IMR-90 (cell line): ENCODE data around the gene PRAF2. TPM values are rescaled to one million over a fixed set of nuclear protein-coding genes. Genes with fewer than 3 reads are reported as not detected.

Source experiments
- ATAC-seq: fragments of 200-7000 bp; cut with Tn5 transposase; 2 replicates; pipeline ENCODE4 v1.9.1; 2020; ENCODE audit warnings: low read depth, mild to moderate bottlenecking, moderate library complexity
- BruUV-seq: library from RNA; stranded (reverse); fragments of 400-500 nt; replicated peaks from 2 replicates; lab custom pipeline; 2021; lab: Mats Ljungman, UMichigan
- CTCF ChIA-PET: fragments of 300-600 bp; formaldehyde crosslinking; extraction: SDS; loops from one replicate; lab custom pipeline; 2021; ENCODE audit warnings: antibody characterized with exemption; lab: Yijun Ruan, JAX
- POLR2A ChIA-PET: fragments of 300-600 bp; sonication (Branson Sonifier 250); formaldehyde crosslinking; loops from one replicate; lab custom pipeline; 2022; ENCODE audit warnings: antibody characterized with exemption; ENCODE audit not compliant: unreplicated experiment; lab: Charles Lee
- DNase-seq: peaks from one replicate; pipeline ENCODE4 v3.0.0; 2013
- H2AFZ ChIP-seq: replicated peaks from 2 replicates; pipeline ENCODE3; 2013; ENCODE audit warnings: low read length, mild to moderate bottlenecking; ENCODE audit not compliant: poor library complexity
- H2AK5ac ChIP-seq: 2 replicates; pipeline ENCODE4 v1.6.1; 2013; ENCODE audit warnings: low read depth, low read length, inconsistent platforms
- H2AK9ac ChIP-seq: replicated peaks from 2 replicates; pipeline ENCODE3; 2013; ENCODE audit warnings: mild to moderate bottlenecking, low read depth, low read length, moderate library complexity; ENCODE audit not compliant: poor library complexity
- H2BK120ac ChIP-seq: 2 replicates; pipeline ENCODE4 v1.6.1; 2013; ENCODE audit warnings: low read depth, low read length, inconsistent platforms
- H2BK15ac ChIP-seq: 3 replicates; pipeline ENCODE4 v1.6.1; 2013; ENCODE audit warnings: low read depth, low read length, inconsistent platforms
- H2BK20ac ChIP-seq: 2 replicates; pipeline ENCODE4 v1.6.1; 2013; ENCODE audit warnings: low read depth, mild to moderate bottlenecking, inconsistent platforms, low read length, moderate library complexity
- H2BK5ac ChIP-seq: 2 replicates; pipeline ENCODE4 v1.6.1; 2013; ENCODE audit warnings: mild to moderate bottlenecking, low read depth, low read length, inconsistent platforms; ENCODE audit not compliant: poor library complexity, severe bottlenecking
- H3K14ac ChIP-seq: replicated peaks from 2 replicates; pipeline ENCODE4 v1.6.1; 2013; ENCODE audit warnings: low read depth, low read length, inconsistent platforms
- H3K18ac ChIP-seq: 2 replicates; pipeline ENCODE4 v1.6.1; 2013; ENCODE audit warnings: low read depth, low read length, control low read depth
- H3K23ac ChIP-seq: 2 replicates; pipeline ENCODE4 v1.6.1; 2013; ENCODE audit warnings: low read depth, low read length, inconsistent platforms
- H3K27ac ChIP-seq: 2 replicates; pipeline ENCODE4 v1.5.1; 2013; ENCODE audit warnings: mild to moderate bottlenecking, control low read depth, low read length; ENCODE audit not compliant: insufficient read depth
- H3K27me3 ChIP-seq: 2 replicates; pipeline ENCODE4 v1.6.1; 2013; ENCODE audit warnings: low read length; ENCODE audit not compliant: control insufficient read depth, insufficient read depth
- H3K36me3 ChIP-seq: 2 replicates; pipeline ENCODE4 v1.6.1; 2013; ENCODE audit warnings: low read length, mixed read lengths; ENCODE audit not compliant: control insufficient read depth, insufficient read depth
- H3K4ac ChIP-seq: 2 replicates; pipeline ENCODE4 v1.6.1; 2013; ENCODE audit warnings: low read depth, low read length, inconsistent platforms
- H3K4me1 ChIP-seq: 2 replicates; pipeline ENCODE4 v1.6.1; 2013; ENCODE audit warnings: low read length, mixed read lengths; ENCODE audit not compliant: control insufficient read depth, insufficient read depth
- H3K4me2 ChIP-seq: 2 replicates; pipeline ENCODE4 v1.6.1; 2013; ENCODE audit warnings: low read depth, mild to moderate bottlenecking, control low read depth, low read length, moderate library complexity
- H3K4me3 ChIP-seq: 2 replicates; pipeline ENCODE4 v1.5.1; 2013; ENCODE audit warnings: low read depth, mild to moderate bottlenecking, control low read depth, low read length, moderate library complexity; ENCODE audit not compliant: insufficient read depth
- H3K56ac ChIP-seq: 2 replicates; pipeline ENCODE4 v1.6.1; 2013; ENCODE audit warnings: low read length, inconsistent platforms; ENCODE audit not compliant: insufficient read depth; ENCODE audit errors: extremely low read depth
- H3K79me1 ChIP-seq, 2 experiments: 2 replicates each; pipeline ENCODE4 v1.6.1; 2013; ENCODE audit warnings: low read length in 2 of 2, inconsistent platforms in 1 of 2, low read depth in 1 of 2
- H3K9ac ChIP-seq: 2 replicates; pipeline ENCODE4 v1.6.1; 2013; ENCODE audit warnings: low read depth, low read length, control low read depth
- H3K9me1 ChIP-seq: 2 replicates; pipeline ENCODE4 v1.6.1; 2013; ENCODE audit warnings: low read length, inconsistent platforms; ENCODE audit not compliant: insufficient read depth
- H3K9me3 ChIP-seq: 2 replicates; pipeline ENCODE4 v1.6.1; 2013; ENCODE audit warnings: low read length; ENCODE audit not compliant: control insufficient read depth, insufficient read depth
- H4K20me1 ChIP-seq: 2 replicates; pipeline ENCODE4 v1.6.1; 2013; ENCODE audit warnings: low read length, inconsistent platforms; ENCODE audit not compliant: insufficient read depth
- H4K5ac ChIP-seq: 2 replicates; pipeline ENCODE4 v1.6.1; 2013; ENCODE audit warnings: mild to moderate bottlenecking, low read depth, low read length, control low read depth
- H4K8ac ChIP-seq, 2 experiments: 2 replicates each; pipeline ENCODE4 v1.6.1; 2013; ENCODE audit warnings: low read depth in 2 of 2, low read length in 2 of 2, control low read depth in 1 of 2, inconsistent platforms in 1 of 2
- H4K91ac ChIP-seq: 2 replicates; pipeline ENCODE4 v1.6.1; 2013; ENCODE audit warnings: low read depth, low read length, inconsistent platforms; ENCODE audit not compliant: insufficient read depth
- BHLHE40 ChIP-seq: fragments of 150-350 bp; IDR thresholded peaks from 2 replicates; pipeline ENCODE4 v1.6.1; 2016; ENCODE audit warnings: mild to moderate bottlenecking, low read depth, low read length
- CEBPB ChIP-seq: IDR thresholded peaks from 2 replicates; pipeline ENCODE4 v1.6.1; 2012; ENCODE audit warnings: low read depth, low read length, improper control_type of control experiment
- CHD1 ChIP-seq: IDR thresholded peaks from 2 replicates; pipeline ENCODE4 v1.6.1; 2012; ENCODE audit warnings: low read depth, low read length, improper control_type of control experiment
- CTCF ChIP-seq: conservative IDR thresholded peaks from 2 replicates; pipeline ENCODE4 v1.5.1; 2012; ENCODE audit warnings: mild to moderate bottlenecking, low read depth, low read length, improper control_type of control experiment
- ELK1 ChIP-seq: fragments of 150-350 bp; IDR thresholded peaks from 2 replicates; pipeline ENCODE4 v1.6.1; 2016; ENCODE audit warnings: low read depth, mild to moderate bottlenecking, low read length, moderate library complexity, borderline replicate concordance
- FOS ChIP-seq: fragments of 150-350 bp; IDR thresholded peaks from 2 replicates; pipeline ENCODE4 v1.6.1; 2016; ENCODE audit warnings: low read depth, low read length
- MAFK ChIP-seq: IDR thresholded peaks from 2 replicates; pipeline ENCODE4 v1.6.1; 2012; ENCODE audit warnings: low read depth, low read length, improper control_type of control experiment
- MAZ ChIP-seq: IDR thresholded peaks from 2 replicates; pipeline ENCODE4 v1.6.1; 2012; ENCODE audit warnings: low read depth, mild to moderate bottlenecking, low read length, improper control_type of control experiment, moderate library complexity, borderline replicate concordance
- MXI1 ChIP-seq: IDR thresholded peaks from 2 replicates; pipeline ENCODE4 v1.6.1; 2012; ENCODE audit warnings: low read depth, mild to moderate bottlenecking, low read length, moderate library complexity, borderline replicate concordance
- NFE2L2 ChIP-seq: fragments of 150-350 bp; IDR thresholded peaks from 2 replicates; pipeline ENCODE4 v1.6.1; 2016; ENCODE audit warnings: low read depth, mild to moderate bottlenecking, low read length
- POLR2A ChIP-seq: IDR thresholded peaks from 2 replicates; pipeline ENCODE4 v1.6.1; 2012; ENCODE audit warnings: mild to moderate bottlenecking, low read depth, low read length
- RAD21 ChIP-seq: IDR thresholded peaks from 2 replicates; pipeline ENCODE4 v1.6.1; 2012; ENCODE audit warnings: low read length, improper control_type of control experiment
- RCOR1 ChIP-seq: IDR thresholded peaks from 2 replicates; pipeline ENCODE4 v1.6.1; 2012; ENCODE audit warnings: mild to moderate bottlenecking, low read length, improper control_type of control experiment; ENCODE audit not compliant: insufficient replicate concordance
- RFX5 ChIP-seq: IDR thresholded peaks from 2 replicates; pipeline ENCODE4 v1.8.0; 2012; ENCODE audit warnings: low read depth, mild to moderate bottlenecking, low read length, moderate library complexity
- SMC3 ChIP-seq: fragments of 150-350 bp; IDR thresholded peaks from 2 replicates; pipeline ENCODE4 v1.6.1; 2016; ENCODE audit warnings: low read depth, mild to moderate bottlenecking, antibody characterized with exemption, low read length, moderate library complexity
- USF2 ChIP-seq: fragments of 150-350 bp; IDR thresholded peaks from 2 replicates; pipeline ENCODE4 v1.6.1; 2017; ENCODE audit warnings: mild to moderate bottlenecking, antibody characterized with exemption, low read length, low read depth
- WGBS, 2 experiments: methylation state at CpG; one replicate each; pipeline versions ENCODE4 v1.1.5 to v1.1.7; 2013; ENCODE audit warnings: missing lambda C conversion rate in 2 of 2; ENCODE audit not compliant: insufficient read length in 1 of 2; ENCODE audit errors: extremely low coverage in 2 of 2; 5-methylcytosine and 5-hydroxymethylcytosine counted together
- dilution Hi-C: fragments of 300-500 bp; cut with HindIII; formaldehyde crosslinking; loops from one replicate; pipeline ENCODE4 v1.14.3; 2018; ENCODE audit warnings: low sequenced_read_pairs; ENCODE audit not compliant: unreplicated experiment
- in situ Hi-C: fragments of 300-500 bp; cut with MboI; formaldehyde crosslinking; loops from 3 replicates; pipeline ENCODE4 v1.14.3; 2019; ENCODE audit warnings: low sequenced_read_pairs, inconsistent platforms, mixed read lengths
- intact Hi-C: fragments of 100-400 bp; cut with micrococcal nuclease; formaldehyde crosslinking; loops from 2 replicates; pipeline ENCODE4 v1.10.0; 2022
- polyA plus RNA-seq, 3 experiments: library from polyadenylated mRNA; depleted of rRNA; stranded (reverse); fragments of >200 nt; gene quantifications; 2 replicates each; pipeline ENCODE4 v1.2.3, GENCODE V29; 2012; ENCODE audit warnings: low replicate concordance in 1 of 3
- total RNA-seq: library from RNA; depleted of rRNA; stranded (reverse); fragments of >200 nt; gene quantifications from 2 replicates; pipeline ENCODE4 v1.2.3, GENCODE V29; 2012

The PRAF2 gene
- total and polyA plus RNA-seq, 2 of the 4 experiments (the other 2 are of a cell fraction): 3.8 to 65.5 TPM

GRCh38 chrX:49116716-49117115 is 42.9 kb upstream of the PRAF2 start:
- Histone ChIP-seq H3K18ac (no peak overlapping the region), H3K9ac (no peak overlapping the region), H2BK15ac (no peak overlapping the region), H2BK120ac (no peak overlapping the region), H3K79me1 (0 out of 4 replicates have a peak, but pooled peaks cover 0 to 3% of the 10 kb centered on the region in 2 experiments), H2BK5ac (no peak overlapping the region), H3K9me1 (no peaks in the 10 kb centered on the region), H4K20me1 (no peaks in the 10 kb centered on the region), H3K4ac (no peak overlapping the region), H3K14ac (no peak overlapping the region), H3K9me3 (no peaks in the 10 kb centered on the region), H2BK20ac (no peak overlapping the region), H3K56ac (no peak overlapping the region), H3K23ac (no peak overlapping the region), H3K4me2 (no peak overlapping the region), H2AK5ac (no peak overlapping the region), H3K4me3 (no peak overlapping the region), H3K27ac (no peak overlapping the region), H2AFZ (no peak overlapping the region), H3K4me1 (no peaks in the 10 kb centered on the region), H3K27me3 (no peaks in the 10 kb centered on the region), H2AK9ac (no peak overlapping the region), H4K91ac (no peak overlapping the region), H4K5ac (no peak overlapping the region), H4K8ac (no peak overlapping the region), H3K36me3 (peaks cover 20% of the 10 kb centered on the region)
- BruUV-seq: no TSS peak
- WGBS, 2 experiments: no CpG with 5 or more reads among the region's 5 CpGs
- intact Hi-C loops: no loop called here
- dilution Hi-C loops: no loop called here
- ATAC-seq (no peak), DNase-seq (no peak)
- no peak for TF ChIP-seq MXI1
- TF ChIP-seq POLR2A: no peak
- no peak for TF ChIP-seq FOS
- TF ChIP-seq RCOR1: no peak
- TF ChIP-seq CEBPB: no peak
- TF ChIP-seq MAFK: no peak
- TF ChIP-seq SMC3: no peak
- TF ChIP-seq USF2: no peak
- TF ChIP-seq RAD21: no peak
- TF ChIP-seq ELK1: no peak
- TF ChIP-seq CTCF: no peak
- no peak for TF ChIP-seq RFX5
- TF ChIP-seq CHD1: no peak
- TF ChIP-seq NFE2L2: no peak
- no peak for TF ChIP-seq BHLHE40
- TF ChIP-seq MAZ: no peak
- ChIA-PET CTCF (no interaction called here), POLR2A (no interaction called here)
- in situ Hi-C loops: no loop called here
